ENCODE results near the gene STAB1.

Gene STAB1

GRCh38 chr3:52536112-52536368, 40.9 kb downstream of the STAB1 start:
- no peak for FAIRE-seq

GRCh38 chr3:52536369-52537164, 41.4 kb downstream of the STAB1 start, which contains the start of gene UQCC5:
TSS of gene UQCC5 (plus strand) at chr3:52536605. CDS start at chr3:52536756, 151 bp downstream.
- FAIRE-seq = peak; percentile 98

- FAIRE-seq = no peak
These were observed 42.1 kb downstream of the STAB1 start for GRCh38 chr3:52537165-52537620.

GRCh38 chr3:52537726-52538421, 42.7 kb downstream of the STAB1 start:
- no peak for FAIRE-seq

- FAIRE-seq = no peak
These were observed 44.0 kb downstream of the STAB1 start for GRCh38 chr3:52539010-52539653.

- FAIRE-seq = no peak
These were observed 45.9 kb downstream of the STAB1 start for GRCh38 chr3:52541050-52541449.

GRCh38 chr3:52544937-52545336, 49.8 kb downstream of the STAB1 start:
- FAIRE-seq = no peak

GRCh38 chr3:52546111-52546901, 51.2 kb downstream of the STAB1 start:
- no peak for FAIRE-seq

GRCh38 chr3:52547143-52547542, 52.0 kb downstream of the STAB1 start:
- FAIRE-seq = no peak

- FAIRE-seq = no peak
These were observed 56.0 kb downstream of the STAB1 start for GRCh38 chr3:52551118-52551517.

- no peak for FAIRE-seq
These were observed 57.0 kb downstream of the STAB1 start for GRCh38 chr3:52552089-52552488.

- no peak for FAIRE-seq
These were observed 59.1 kb downstream of the STAB1 start for GRCh38 chr3:52554026-52554755.

- no peak for FAIRE-seq
These were observed 59.9 kb downstream of the STAB1 start for GRCh38 chr3:52555056-52555455.

- FAIRE-seq = peak; percentile 15
These were observed 62.1 kb downstream of the STAB1 start for GRCh38 chr3:52557011-52557960.

- FAIRE-seq = no peak
These were observed 63.3 kb downstream of the STAB1 start for GRCh38 chr3:52558436-52558835.

- FAIRE-seq = peak; percentile 47
These were observed 66.0 kb downstream of the STAB1 start for GRCh38 chr3:52561028-52561747.

- FAIRE-seq = peak; percentile 25
These were observed 68.8 kb downstream of the STAB1 start for GRCh38 chr3:52563984-52564383.

- no peak for FAIRE-seq
These were observed 72.9 kb downstream of the STAB1 start for GRCh38 chr3:52568069-52568468.

GRCh38 chr3:52570076-52570475, 74.9 kb downstream of the STAB1 start:
- FAIRE-seq = no peak

GRCh38 chr3:52572221-52572620, 77.1 kb downstream of the STAB1 start:
- FAIRE-seq = no peak
